ENCODE results near the gene ARRB1.
"Not testable (repeated sequence)": the region's sequence is repeated elsewhere in the genome, so short reads cannot be mapped to it uniquely, and the experiment has no call there.

ARRB1 gene

GRCh38 chr11:75274716-75275115 lies 76.7 kb downstream of the ARRB1 start:
- DNase-seq (ENCODE audit: low read depth), result not testable (repeated sequence)

- no peak for DNase-seq (ENCODE audit: low read depth)
These were observed 77.8 kb downstream of the ARRB1 start for GRCh38 chr11:75273411-75274391.

GRCh38 chr11:75272821-75273301 lies 78.6 kb downstream of the ARRB1 start:
- DNase-seq (ENCODE audit: low read depth), result no peak

GRCh38 chr11:75272391-75272790 lies 79.1 kb downstream of the ARRB1 start:
- no peak for DNase-seq (ENCODE audit: low read depth)

GRCh38 chr11:75271730-75272129 lies 79.7 kb downstream of the ARRB1 start:
- no peak for DNase-seq (ENCODE audit: low read depth)

DNA sequence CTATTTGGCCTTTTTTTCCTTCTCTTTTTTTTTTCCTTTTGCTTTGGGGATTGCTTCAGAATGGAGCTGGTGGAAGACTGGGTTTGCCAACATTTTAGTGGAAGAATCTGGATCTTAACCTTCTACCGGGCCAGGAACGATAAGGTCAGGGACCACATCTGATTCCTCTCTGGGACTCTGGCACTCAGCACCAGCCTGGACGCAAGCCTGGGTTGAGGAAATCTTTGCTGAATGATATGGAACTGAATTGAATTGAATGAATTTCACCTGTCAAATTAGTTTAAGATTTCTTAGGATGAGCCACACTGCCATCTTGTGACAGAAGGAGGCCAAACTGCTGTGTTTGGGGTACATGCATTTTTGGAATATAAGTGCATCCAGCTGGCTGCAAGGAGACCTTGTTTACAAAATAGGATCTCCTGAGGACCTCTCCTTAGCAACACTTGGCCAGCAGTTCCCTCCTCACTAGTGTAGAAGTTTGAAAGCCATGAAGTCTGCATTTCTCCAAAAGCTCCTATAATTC lies 80.5 kb downstream of the ARRB1 start:
- peak; percentile 16 for DNase-seq (ENCODE audit: low read depth)

DNA sequence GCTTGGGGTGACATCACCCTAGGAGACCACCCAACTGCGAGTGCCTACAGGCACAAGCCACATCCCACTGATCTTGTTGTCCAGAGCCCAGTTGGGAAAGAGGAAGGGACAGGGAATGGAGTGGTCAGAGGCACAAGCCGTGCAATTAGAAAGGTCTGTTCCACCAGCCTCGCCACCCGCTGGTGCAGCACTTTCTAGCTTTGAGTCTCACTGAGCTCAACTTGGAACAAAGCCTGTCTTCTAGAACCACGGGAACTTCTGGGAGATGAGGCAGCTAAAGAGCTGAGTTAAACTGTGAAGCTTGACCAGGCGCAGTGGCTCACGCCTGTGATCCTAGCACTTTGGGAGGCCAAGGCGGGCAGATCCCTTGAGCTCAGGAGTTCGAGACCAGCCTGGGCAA lies 81.6 kb downstream of the ARRB1 start:
- no peak for DNase-seq (ENCODE audit: low read depth)

DNA sequence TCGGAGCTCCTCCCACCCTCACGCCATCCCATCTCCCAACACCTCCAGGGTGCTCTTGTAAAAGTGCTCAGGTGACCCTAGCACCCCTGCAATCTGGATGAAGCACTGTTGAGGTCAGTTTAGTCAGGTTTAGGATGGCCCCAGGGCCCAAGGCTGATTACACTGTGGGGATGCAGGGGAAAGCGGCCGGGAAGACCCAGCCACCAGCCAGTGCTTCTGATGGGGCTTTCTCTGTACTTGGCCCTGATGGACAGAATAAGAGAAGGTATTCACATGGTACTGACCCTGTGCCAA lies 82.1 kb downstream of the ARRB1 start:
- no peak for DNase-seq (ENCODE audit: low read depth)

- no peak for DNase-seq (ENCODE audit: low read depth)
These were observed 82.7 kb downstream of the ARRB1 start for GRCh38 chr11:75268626-75269366.

DNA sequence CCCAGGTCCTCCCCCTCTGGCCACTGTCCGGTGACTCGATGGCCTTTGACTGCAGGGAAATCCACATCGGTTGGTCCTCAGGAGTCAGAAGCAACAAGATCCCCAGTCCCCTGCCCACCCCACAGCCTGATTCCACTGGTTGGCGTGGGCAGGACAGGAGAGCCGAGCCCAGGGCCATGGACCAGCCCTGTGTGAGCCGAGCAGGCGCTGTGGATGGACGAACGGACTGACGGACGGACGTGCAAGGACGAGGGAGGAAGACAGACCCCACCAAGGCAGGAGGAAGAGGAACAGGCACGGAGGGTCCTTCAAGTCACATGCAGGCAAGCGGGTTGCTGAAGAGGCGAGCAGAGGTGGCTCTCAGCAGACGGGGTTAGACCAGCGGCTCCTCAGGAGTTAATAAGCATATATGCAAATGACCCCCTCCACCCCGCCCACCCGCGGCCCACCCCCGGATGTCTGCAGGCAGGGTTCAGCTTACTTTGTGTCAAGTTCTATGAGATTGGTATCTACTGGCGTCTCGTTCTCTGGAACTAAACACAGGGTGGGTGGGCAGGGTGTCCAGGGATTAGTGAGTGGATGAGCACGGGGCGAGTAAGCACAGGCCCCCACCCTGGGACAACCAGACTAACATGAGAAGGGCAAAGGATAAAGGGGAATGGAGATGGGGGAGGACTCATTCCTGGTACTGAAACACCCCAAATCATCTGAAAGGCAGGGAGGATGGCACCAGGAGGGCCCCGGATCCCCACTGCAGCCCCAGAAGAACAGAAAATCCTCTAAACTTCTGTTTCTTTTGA lies 84.1 kb downstream of the ARRB1 start:
- no peak for DNase-seq (ENCODE audit: low read depth)

DNA sequence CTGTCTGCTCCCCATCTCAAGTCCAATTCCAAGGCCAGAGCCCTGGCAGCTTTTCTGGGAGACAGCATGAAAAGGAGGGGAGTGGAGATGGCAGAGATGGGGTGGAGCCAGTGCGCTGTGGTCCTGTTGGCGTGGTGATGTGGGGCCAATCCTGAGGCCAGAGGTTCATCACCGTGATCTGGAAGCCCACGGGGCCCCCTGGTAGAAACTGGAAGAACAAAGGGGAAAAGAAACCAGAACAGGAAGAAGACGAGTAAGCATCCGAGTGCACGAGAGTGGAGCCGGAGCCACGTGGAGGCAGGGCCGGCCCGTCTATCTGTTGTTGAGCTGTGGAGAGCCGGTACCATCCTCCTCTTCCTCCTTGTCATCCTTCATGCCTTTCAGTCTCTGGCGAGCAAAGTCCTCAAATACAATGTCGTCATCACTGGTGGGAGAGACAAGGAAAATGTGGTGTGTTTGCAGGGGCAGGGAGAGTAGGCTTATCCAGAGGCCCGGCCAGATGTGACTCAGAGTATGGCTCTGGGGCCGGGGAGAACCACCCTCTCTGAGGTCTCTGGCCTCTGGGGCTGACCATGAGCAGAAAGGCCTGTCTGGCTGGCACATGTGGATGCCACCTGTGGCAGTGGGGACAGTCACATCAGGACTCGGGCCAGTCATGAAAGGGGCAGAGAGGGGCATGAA lies 85.5 kb downstream of the ARRB1 start:
- no peak for DNase-seq (ENCODE audit: low read depth)

- DNase-seq (ENCODE audit: low read depth), result no peak
These were observed 86.5 kb downstream of the ARRB1 start for GRCh38 chr11:75264971-75265370.

- DNase-seq (ENCODE audit: low read depth), result no peak
These were observed 87.1 kb downstream of the ARRB1 start for GRCh38 chr11:75264356-75264755.

DNA sequence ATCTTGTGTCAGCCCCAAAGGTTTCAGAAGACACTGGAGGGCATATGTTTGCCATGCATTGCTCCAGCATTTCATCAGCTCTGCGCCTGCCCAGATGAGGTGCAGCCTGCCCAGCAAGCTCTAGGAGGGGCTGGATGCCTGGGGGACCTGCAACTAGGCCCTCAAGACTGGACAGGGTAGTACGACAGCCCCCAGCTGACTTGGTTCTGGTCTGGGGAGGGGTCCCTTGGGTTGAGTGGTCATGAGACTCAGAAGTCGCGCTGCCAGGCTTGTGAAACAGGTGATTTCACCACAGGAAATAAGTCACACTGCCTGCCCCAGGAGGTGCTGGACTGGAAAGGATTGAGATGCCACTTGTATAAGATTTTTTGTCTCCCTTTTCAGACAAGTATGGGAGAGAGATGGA lies 87.5 kb downstream of the ARRB1 start:
- peak; percentile 15 for DNase-seq (ENCODE audit: low read depth)

DNA sequence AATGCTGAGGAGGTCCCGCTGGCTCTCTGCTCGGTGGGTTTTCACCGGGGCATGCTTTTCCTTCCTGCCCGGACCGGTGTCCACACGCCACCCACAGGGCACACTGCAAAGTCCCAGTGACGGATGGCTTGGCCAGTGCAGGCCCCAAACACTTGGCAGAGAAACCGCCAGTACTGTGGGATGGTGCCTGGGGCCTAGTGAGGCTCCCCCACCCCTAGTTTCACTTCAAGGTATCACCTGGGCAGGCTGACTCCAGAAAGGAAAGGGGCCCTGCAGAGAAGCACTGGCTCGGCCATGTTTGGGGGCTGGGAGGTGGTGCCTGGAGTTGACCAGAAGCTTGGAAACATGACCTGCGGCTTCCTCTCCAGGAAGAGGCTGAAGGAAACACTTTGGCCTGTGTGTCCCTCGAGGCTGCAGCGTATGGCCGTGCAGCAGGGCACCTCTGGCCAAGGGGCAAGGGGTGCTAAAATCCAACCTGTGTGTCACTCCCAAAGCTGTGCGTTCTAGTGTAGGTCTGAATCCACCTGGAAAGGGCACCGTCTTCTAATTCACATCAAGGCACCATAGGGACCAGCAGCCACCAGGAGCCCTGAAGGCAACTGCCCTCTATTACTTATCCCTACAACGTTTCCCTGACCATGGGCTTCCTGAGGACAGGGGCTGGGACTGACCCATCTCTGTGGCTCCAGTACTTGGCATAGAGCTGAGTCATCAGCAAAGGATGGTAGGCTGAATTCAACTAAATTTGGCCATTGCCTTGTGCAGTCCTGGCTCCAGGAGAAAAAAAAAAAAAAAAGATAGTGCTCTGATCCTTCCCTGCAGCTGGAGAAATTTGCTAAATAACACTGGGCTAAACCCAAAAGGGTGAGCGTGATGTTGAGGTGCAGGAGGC lies 88.3 kb downstream of the ARRB1 start:
- DNase-seq (ENCODE audit: low read depth), result peak; percentile 15

DNA sequence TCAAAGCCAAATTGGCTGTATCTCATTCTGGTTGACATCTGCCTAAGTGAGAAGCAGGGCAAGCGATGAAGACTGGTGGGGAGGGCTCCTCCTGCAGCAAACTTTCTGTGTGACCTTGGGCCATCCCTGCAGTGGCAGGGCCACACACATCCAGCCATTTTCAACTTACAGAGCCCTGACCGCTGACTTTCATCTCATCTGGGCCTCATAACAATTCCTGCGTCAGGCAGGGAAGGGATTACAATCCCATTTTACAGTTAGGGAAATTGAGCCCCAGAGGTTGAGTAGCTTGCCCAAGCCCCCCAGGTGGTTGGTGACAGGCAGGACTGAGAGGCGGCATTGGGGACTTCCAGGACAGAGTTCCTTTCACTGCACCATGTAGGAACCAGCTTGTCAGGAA lies 89.0 kb downstream of the ARRB1 start:
- no peak for DNase-seq (ENCODE audit: low read depth)

DNA sequence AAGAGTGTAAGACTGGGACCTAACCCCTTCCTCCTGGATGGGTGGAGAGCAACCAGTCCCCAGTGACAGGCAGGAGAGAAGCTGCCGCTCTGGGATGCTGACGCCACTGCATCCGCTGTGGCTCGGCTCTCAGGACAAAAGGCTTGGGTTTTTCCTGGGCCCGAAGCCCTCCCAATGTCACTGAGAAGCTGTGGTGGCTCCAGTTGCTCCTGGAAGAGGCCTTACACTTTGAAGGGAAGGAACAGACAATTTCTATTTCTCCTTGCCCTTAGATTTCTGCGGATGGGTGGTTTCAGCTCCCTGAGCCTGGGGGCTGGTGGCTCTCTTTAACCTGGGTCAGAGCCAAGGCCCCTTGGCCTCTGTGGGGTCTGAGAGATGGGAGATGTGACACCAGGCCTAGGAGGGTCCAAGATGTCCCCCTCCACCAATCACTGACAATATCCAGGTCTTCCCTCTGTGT lies 89.5 kb downstream of the ARRB1 start:
- no peak for DNase-seq (ENCODE audit: low read depth)

DNA sequence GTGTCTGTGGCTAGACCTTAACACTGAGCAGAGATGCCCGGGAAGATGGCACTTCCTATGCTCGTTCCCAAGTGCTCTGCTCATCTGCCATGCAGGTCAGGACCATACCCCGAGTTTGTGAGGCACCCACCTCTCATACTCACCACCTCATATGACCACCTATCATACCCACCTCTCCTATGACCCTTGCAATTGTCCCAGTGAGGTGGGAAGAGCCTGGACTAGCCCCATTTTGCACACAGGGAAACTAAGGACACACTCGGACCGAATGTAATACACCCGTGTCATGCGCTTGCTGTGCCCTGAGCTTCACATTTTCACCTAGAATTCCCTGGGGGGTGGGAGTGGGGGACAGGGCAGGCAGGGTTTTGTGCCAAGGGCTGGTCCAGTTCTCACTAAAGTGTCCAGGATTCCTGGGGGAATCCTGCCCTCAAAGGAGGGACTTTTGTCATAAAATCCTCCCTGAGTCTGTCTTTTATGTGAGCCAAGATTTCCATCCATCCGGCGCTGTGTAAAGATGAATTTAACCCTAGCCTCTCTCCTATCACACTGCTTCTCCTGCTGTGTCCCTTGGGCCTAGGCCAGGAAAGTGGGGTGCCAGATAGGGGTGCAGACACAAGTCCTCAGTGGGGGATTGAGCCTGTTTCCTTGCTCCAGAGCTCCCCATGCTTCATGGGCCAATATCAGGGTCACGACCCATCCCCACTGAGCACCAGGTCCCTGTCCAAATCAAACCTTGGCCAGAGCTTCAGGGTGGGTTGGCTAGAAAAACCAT lies 90.9 kb downstream of the ARRB1 start:
- DNase-seq (ENCODE audit: low read depth), result no peak

GRCh38 chr11:75254326-75254725 lies 97.1 kb downstream of the ARRB1 start:
- DNase-seq (ENCODE audit: low read depth), result no peak

DNA sequence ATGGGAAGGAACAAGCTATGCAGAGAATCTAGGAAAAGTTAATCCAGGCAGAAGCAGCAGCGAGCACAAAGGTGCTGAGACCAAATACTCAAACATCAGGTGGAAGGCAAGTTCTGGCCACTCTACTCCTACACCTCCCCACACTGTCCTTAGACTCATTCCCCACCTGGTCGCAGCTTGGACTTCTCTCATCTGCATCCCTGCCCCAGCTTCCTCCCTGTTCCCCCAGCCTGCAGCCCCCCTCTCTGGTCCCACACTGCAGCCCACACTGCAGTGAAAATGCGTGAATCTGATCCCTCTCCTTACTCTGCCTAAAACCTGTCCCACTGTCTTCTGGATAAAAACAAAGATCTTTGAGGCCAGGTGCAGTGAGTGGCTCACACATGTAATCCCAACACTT lies 101.8 kb downstream of the ARRB1 start:
- DNase-seq (ENCODE audit: low read depth), result no peak
